ENCODE measurements around the gene PLEKHA8.

DNA sequence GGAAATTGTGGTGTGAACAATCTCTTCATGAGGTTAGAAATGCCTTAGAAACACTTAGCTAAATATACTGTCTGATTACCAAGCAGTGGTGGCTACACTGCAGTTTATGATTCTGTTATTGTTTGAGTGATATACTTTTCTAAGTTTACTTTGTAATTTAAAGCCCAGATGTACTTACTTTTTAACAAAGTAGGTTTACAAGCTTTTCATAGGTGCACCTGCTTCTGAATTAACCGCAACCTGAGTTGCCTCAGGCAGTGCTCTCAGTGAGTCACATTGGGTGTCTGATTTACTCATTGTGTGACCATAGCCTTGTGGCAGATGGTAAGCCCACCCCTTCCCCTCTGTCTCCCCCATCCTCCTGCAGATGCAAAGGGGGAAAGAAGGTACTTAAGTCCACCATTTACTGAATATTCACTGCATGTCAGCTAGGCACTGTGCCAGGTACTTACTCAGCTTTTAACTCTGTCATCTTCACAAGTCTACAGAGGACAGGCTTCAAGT lies 115.6 kb downstream of the PLEKHA8 start:
- TF ChIP-seq CTCF (IDR thresholded peaks at IDR 0.05) (no peak), SP1 (CRISPR knock-in tag; conservative IDR thresholded peaks at IDR 0.05) (no peak), E2F1 (CRISPR knock-in tag; IDR thresholded peaks at IDR 0.05) (no peak), JUN (CRISPR knock-in tag; IDR thresholded peaks at IDR 0.05) (no peak), TEAD4 (CRISPR knock-in tag; IDR thresholded peaks at IDR 0.05) (no peak), NR3C1 (CRISPR knock-in tag; conservative IDR thresholded peaks at IDR 0.05; ENCODE audit: low read depth) (no peak)
- TF ChIP-seq, protein P1, sequence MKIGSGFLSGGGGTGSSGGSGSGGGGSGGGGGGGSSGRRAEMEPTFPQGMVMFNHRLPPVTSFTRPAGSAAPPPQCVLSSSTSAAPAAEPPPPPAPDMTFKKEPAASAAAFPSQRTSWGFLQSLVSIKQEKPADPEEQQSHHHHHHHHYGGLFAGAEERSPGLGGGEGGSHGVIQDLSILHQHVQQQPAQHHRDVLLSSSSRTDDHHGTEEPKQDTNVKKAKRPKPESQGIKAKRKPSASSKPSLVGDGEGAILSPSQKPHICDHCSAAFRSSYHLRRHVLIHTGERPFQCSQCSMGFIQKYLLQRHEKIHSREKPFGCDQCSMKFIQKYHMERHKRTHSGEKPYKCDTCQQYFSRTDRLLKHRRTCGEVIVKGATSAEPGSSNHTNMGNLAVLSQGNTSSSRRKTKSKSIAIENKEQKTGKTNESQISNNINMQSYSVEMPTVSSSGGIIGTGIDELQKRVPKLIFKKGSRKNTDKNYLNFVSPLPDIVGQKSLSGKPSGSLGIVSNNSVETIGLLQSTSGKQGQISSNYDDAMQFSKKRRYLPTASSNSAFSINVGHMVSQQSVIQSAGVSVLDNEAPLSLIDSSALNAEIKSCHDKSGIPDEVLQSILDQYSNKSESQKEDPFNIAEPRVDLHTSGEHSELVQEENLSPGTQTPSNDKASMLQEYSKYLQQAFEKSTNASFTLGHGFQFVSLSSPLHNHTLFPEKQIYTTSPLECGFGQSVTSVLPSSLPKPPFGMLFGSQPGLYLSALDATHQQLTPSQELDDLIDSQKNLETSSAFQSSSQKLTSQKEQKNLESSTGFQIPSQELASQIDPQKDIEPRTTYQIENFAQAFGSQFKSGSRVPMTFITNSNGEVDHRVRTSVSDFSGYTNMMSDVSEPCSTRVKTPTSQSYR (CRISPR knock-in tag; IDR thresholded peaks at IDR 0.05), result no peak
- TF ChIP-seq, protein P2, sequence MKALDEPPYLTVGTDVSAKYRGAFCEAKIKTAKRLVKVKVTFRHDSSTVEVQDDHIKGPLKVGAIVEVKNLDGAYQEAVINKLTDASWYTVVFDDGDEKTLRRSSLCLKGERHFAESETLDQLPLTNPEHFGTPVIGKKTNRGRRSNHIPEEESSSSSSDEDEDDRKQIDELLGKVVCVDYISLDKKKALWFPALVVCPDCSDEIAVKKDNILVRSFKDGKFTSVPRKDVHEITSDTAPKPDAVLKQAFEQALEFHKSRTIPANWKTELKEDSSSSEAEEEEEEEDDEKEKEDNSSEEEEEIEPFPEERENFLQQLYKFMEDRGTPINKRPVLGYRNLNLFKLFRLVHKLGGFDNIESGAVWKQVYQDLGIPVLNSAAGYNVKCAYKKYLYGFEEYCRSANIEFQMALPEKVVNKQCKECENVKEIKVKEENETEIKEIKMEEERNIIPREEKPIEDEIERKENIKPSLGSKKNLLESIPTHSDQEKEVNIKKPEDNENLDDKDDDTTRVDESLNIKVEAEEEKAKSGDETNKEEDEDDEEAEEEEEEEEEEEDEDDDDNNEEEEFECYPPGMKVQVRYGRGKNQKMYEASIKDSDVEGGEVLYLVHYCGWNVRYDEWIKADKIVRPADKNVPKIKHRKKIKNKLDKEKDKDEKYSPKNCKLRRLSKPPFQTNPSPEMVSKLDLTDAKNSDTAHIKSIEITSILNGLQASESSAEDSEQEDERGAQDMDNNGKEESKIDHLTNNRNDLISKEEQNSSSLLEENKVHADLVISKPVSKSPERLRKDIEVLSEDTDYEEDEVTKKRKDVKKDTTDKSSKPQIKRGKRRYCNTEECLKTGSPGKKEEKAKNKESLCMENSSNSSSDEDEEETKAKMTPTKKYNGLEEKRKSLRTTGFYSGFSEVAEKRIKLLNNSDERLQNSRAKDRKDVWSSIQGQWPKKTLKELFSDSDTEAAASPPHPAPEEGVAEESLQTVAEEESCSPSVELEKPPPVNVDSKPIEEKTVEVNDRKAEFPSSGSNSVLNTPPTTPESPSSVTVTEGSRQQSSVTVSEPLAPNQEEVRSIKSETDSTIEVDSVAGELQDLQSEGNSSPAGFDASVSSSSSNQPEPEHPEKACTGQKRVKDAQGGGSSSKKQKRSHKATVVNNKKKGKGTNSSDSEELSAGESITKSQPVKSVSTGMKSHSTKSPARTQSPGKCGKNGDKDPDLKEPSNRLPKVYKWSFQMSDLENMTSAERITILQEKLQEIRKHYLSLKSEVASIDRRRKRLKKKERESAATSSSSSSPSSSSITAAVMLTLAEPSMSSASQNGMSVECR (CRISPR knock-in tag; IDR thresholded peaks at IDR 0.05; ENCODE audit: borderline replicate concordance), result no peak
- TF ChIP-seq, protein P3, sequence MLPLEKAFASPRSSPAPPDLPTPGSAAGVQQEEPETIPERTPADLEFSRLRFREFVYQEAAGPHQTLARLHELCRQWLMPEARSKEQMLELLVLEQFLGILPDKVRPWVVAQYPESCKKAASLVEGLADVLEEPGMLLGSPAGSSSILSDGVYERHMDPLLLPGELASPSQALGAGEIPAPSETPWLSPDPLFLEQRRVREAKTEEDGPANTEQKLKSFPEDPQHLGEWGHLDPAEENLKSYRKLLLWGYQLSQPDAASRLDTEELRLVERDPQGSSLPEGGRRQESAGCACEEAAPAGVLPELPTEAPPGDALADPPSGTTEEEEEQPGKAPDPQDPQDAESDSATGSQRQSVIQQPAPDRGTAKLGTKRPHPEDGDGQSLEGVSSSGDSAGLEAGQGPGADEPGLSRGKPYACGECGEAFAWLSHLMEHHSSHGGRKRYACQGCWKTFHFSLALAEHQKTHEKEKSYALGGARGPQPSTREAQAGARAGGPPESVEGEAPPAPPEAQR (CRISPR knock-in tag; IDR thresholded peaks at IDR 0.05), result no peak
